Jurkat, Clone E6-1 (cell line): ENCODE data around the gene AP1S1. TPM values are rescaled to one million over a fixed set of nuclear protein-coding genes. Genes with fewer than 3 reads are reported as not detected.
"Not testable (repeated sequence)": the region's sequence is repeated elsewhere in the genome, so short reads cannot be mapped to it uniquely, and the experiment has no call there.

Experiments
- DNase-seq: peaks from one replicate; pipeline ENCODE4 v3.0.0-alpha.2; 2011; ENCODE audit warnings: low read depth, low spot score
- H3K4me3 ChIP-seq: 2 replicates; pipeline ENCODE4 v1.5.1; 2011; ENCODE audit warnings: mild to moderate bottlenecking, low read length, control low read depth, moderate library complexity
- polyA plus RNA-seq: library from polyadenylated mRNA; unstranded; fragments of >200 nt; gene quantifications from one replicate; pipeline ENCODE4 v1.2.1, GENCODE V29; 2012; ENCODE audit warnings: missing spikeins; ENCODE audit not compliant: insufficient read length, insufficient read depth

Gene AP1S1
- polyA plus RNA-seq = 148 TPM

DNA sequence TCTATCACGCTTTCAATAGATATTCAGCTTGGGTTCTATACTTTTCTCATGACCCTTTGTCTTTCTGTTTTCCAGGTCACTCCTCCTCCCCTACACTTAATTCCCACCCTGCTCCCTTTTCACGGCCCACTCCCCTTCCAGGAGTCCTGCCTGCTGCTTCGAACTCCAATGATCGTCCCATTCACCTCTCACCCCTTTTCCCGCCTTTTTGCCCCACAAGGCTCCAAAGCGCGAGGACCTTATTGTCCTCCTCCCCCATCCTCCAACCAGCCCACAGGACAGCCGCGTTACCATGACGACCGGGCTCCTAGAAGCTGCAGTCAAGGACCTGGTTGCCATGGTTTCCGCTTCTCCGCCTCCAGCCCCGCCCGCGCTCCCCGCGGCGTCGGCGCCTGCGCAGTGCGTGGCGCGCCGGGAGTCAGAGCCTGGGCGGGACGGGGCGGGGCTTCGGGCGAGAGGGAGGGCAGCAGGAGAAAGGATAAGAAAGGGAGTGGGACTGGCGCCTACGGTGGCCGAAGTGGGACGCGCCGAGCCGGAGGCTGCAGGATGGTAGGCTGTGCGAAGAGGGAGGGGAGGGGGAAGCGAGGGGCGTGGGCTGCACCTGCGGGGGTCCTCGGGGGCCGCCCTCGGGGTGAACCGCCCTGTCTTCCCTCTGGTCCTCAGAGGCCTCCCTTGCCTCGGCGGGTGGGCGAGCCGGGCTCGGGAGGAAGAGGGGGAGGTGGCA, at the start of gene AP1S1:
AP1S1 (plus strand) TSS at position 508 of the 724 bp plus-strand sequence; CDS start at position 547, 39 bp downstream.
- H3K4me3 ChIP-seq = peak within 1 kb of the TSS; percentile 74
- DNase-seq = peak; percentile 96

DNA sequence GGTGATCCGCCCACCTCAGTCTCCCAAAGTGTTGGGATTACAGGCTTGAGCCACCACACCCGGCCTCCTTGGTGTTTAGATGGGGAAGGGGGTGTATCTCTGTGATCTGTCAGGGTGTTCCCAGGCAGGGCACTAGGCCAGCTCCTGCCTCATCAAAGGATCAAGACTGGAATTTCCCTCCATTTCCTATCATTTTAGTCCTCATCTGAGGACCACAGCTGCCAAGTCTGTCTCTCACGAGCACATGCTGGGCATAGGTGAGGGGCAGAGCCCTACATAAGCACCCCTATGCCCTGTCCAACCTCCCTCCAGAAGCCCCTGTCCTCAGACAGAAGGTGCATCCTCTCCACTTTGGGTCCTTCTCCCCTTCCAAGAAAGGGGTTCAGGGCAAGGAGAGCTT, 49.5 kb upstream of the AP1S1 start:
- DNase-seq = no peak

GRCh38 chr7:101105248-101105647, 49.0 kb upstream of the AP1S1 start:
- not testable (repeated sequence) for H3K4me3 ChIP-seq, DNase-seq

More for the DNA sequence above, 49.5 kb upstream of the AP1S1 start:
- H3K4me3 ChIP-seq = no peak overlapping the region

DNA sequence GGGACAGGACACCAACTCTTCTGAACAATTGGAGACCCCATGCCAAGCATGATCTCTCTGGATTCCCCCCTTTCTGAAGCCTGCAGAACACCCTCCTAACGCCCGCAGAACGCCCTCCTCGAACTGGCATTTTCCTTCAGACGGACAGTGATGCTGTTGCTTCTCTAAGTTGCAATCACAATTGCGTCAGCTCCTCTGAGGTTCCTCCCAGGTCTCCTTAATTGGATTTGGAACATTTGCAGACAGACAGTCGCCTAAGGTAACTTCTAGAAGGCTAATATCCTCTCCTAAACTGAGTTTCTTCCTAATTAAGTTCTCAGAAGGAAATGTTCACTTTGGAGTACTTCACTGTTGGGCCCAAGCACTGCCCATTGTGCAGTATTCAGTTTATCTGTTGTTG, 47.9 kb upstream of the AP1S1 start:
- H3K4me3 ChIP-seq = no peak overlapping the region
- DNase-seq = no peak

- H3K4me3 ChIP-seq = no peak overlapping the region
- DNase-seq = no peak
These were observed 45.9 kb upstream of the AP1S1 start for GRCh38 chr7:101108330-101108857.

GRCh38 chr7:101108961-101109360, 45.3 kb upstream of the AP1S1 start:
- H3K4me3 ChIP-seq = no peak overlapping the region
- DNase-seq = no peak

GRCh38 chr7:101109368-101109767, 44.9 kb upstream of the AP1S1 start:
- no peak for DNase-seq
- no peak overlapping the region for H3K4me3 ChIP-seq

GRCh38 chr7:101111261-101111660, 43.0 kb upstream of the AP1S1 start:
- no peak overlapping the region for H3K4me3 ChIP-seq
- no peak for DNase-seq

- DNase-seq = no peak
These were observed 42.0 kb upstream of the AP1S1 start for GRCh38 chr7:101112233-101112632.

GRCh38 chr7:101113140-101113539, 41.1 kb upstream of the AP1S1 start:
- not testable (repeated sequence) for DNase-seq, H3K4me3 ChIP-seq

More at GRCh38 chr7:101112233-101112632, 42.0 kb upstream of the AP1S1 start:
- no peak overlapping the region for H3K4me3 ChIP-seq

- DNase-seq = no peak
- no peak overlapping the region for H3K4me3 ChIP-seq
These were observed 40.4 kb upstream of the AP1S1 start for GRCh38 chr7:101113836-101114235.

DNA sequence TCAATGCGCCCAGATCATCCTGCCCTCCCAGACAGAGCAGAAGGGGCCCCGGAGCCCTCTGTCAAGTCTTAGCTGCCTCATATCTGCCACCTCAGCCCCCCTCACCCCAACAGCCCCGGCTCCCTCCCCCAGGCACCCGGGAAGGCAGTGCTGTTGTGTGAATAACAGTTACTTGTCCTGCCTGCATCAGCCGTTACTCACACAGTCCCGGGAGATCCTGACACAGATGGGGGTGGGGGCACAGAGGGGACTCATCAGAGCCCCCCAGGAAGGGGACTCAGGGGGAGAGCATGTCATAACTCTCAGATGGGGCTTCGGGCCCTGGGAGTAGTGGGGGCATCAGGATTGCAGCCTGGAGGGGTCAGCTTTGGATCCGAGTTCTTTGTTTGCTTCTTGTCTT, 39.8 kb upstream of the AP1S1 start:
- no peak overlapping the region for H3K4me3 ChIP-seq
- no peak for DNase-seq

- no peak overlapping the region for H3K4me3 ChIP-seq
- no peak for DNase-seq
These were observed 39.1 kb upstream of the AP1S1 start for GRCh38 chr7:101115215-101115614.

- no peak for DNase-seq
These were observed 37.4 kb upstream of the AP1S1 start for GRCh38 chr7:101116898-101117297.

DNA sequence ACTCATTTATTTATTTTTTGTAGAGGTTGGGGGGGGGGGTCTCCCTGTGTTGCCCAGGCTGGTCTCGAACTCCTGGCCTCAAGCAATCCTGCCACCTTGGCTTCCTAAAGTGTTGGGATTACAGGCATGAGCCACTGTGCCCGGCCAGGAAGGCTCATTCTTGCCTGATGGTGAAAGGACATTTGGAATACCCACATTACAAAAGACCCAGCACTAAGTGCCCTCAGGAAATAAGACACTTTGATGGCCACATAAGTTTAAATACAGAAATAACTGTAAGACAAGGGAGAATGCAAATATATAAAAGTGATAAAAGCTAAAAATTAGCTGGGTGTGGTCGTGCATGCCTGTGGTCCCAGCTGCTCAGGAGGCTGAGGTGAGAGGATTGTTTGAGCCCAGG, 35.4 kb upstream of the AP1S1 start:
- no peak for DNase-seq

More at GRCh38 chr7:101116898-101117297, 37.4 kb upstream of the AP1S1 start:
- no peak overlapping the region for H3K4me3 ChIP-seq

GRCh38 chr7:101119876-101120275, 34.4 kb upstream of the AP1S1 start:
- no peak overlapping the region for H3K4me3 ChIP-seq
- DNase-seq = no peak

More for the DNA sequence above, 35.4 kb upstream of the AP1S1 start:
- no peak overlapping the region for H3K4me3 ChIP-seq

DNA sequence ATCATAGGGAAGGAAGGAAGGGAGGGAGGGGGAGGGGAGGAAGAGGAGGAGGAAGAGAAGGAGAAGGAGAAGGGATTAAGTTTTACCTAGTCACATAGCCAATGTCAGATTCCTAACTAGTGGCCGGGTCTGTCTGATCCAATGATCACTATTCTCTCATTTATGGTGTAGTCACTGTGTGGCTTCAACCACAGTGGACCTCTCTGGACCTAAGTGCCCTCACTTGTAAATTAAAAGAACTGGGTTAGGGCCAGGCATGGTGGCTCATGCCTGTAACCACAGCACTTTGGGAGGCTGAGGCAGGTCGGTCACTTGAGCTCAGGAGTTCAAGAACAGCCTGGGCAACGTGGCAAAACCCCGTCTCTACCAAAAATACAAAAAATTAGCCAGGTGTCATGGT, 34.0 kb upstream of the AP1S1 start:
- no peak for DNase-seq
- no peak overlapping the region for H3K4me3 ChIP-seq

GRCh38 chr7:101121631-101121990, 32.7 kb upstream of the AP1S1 start:
- DNase-seq, H3K4me3 ChIP-seq: not testable (repeated sequence)

DNA sequence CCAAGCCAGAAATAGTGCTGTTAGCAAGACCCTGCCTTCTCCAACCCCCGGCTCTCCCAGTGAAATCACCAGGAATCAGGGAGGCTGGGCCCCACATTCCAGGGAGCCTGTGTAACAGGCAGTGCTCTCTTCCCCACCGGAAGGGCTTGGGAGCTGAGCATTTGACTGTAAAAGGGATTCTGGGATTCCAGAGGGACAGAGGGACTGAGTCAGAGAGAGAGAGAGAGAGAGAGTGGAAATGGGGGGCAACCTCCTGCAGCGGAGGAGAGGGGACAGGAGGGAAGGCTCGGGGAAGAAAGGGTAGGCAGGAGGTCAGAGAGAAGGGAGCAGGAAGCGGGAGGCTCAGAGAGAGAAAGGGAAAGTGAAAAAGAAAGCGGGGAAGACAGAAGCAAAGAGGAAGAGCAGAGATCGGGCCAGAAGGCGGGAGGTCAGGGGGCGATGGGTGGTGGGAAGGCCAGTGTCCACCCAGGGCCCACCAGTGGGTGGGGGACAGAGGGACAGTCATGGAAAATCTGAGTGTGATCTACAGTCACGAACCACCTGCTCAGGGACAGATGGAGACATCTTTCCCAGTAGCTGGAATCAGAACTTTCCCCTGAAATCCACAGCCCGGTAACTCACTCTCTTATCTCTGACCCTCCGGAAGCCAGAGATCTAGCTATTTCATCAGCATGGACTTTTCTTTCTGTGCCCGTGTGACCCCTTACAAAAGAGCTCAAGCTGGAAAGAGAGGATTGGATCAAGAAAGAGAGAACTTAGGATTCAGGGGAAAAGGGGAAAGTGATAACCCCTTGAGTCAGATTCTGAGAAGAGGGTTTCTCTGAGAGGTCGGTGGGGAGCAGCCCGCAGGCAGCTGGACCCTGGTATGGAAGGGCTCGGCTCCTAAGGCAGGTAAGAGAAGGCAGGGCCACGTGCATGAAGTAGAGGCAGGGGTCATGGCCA, 32.0 kb upstream of the AP1S1 start:
- DNase-seq = no peak
- no peak overlapping the region for H3K4me3 ChIP-seq
